ENCODE results near the gene HIPK2.

Gene HIPK2

DNA sequence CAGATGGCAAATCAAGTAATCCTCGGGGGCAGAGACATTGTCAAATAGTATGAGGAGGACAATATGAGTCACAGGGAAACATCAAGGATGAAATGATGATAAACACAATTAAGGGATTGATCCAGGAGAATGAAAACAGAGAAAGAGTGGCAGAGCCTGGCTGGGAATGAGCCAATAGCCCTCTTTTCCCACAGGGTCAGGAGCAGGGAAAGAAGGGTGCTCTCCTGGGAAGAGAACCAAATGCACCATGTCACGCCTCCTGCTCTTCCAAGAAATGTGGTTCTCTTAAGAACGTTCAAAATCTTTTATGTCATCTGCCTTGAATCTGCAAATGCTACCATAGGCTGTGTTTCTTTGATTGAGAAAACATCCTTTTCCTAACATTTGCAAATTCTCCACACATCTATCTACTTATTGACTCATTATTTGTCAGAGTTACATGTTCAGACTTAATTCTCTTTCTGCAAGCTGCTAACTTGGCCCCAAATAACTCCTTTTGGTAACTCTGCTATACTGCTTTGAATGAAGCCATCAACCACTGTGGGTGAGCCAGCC, 50.6 kb downstream of the HIPK2 start:
- ATAC-seq (ENCODE audit: insufficient read depth, low read depth) (no peak), DNase-seq (no peak)
- Histone ChIP-seq H3K4me2 (ENCODE audit: insufficient read depth, low read length) (no peak overlapping the region), H3K4me3 (ENCODE audit: low read depth in 1 of 2, low read length in 2 of 2) (no peak overlapping the region), H3K4me1 (ENCODE audit: insufficient read depth, low read length) (no peaks in the 10 kb centered on the region), H3K79me2 (ENCODE audit: insufficient read depth, low read length) (no peaks in the 10 kb centered on the region), H3K27ac (ENCODE audit: low read length) (no peak overlapping the region), H3K36me3 (ENCODE audit: insufficient read depth, low read length) (no peaks in the 10 kb centered on the region), H3K9me3 (ENCODE audit: insufficient read depth, low read length, severe bottlenecking) (no peaks in the 10 kb centered on the region), H2AFZ (ENCODE audit: low read depth, low read length) (no peak overlapping the region), H3K9ac (ENCODE audit: low read depth, low read length) (no peak overlapping the region), H3K27me3 (ENCODE audit: insufficient read depth, low read length, poor library complexity) (no peaks in the 10 kb centered on the region), H4K20me1 (ENCODE audit: insufficient read depth, low read length) (peaks cover 9% of the 10 kb centered on the region; the same call in 1 of the 2 replicates)
- no peak for TF ChIP-seq EZH2 (IDR thresholded peaks at IDR 0.05; ENCODE audit: borderline replicate concordance, low read depth, low read length, severe bottlenecking)
- TF ChIP-seq, protein P1, sequence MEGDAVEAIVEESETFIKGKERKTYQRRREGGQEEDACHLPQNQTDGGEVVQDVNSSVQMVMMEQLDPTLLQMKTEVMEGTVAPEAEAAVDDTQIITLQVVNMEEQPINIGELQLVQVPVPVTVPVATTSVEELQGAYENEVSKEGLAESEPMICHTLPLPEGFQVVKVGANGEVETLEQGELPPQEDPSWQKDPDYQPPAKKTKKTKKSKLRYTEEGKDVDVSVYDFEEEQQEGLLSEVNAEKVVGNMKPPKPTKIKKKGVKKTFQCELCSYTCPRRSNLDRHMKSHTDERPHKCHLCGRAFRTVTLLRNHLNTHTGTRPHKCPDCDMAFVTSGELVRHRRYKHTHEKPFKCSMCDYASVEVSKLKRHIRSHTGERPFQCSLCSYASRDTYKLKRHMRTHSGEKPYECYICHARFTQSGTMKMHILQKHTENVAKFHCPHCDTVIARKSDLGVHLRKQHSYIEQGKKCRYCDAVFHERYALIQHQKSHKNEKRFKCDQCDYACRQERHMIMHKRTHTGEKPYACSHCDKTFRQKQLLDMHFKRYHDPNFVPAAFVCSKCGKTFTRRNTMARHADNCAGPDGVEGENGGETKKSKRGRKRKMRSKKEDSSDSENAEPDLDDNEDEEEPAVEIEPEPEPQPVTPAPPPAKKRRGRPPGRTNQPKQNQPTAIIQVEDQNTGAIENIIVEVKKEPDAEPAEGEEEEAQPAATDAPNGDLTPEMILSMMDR (IDR thresholded peaks at IDR 0.05; ENCODE audit: borderline replicate concordance, extremely low read depth, low read length, poor library complexity, severe bottlenecking) = no peak

DNA sequence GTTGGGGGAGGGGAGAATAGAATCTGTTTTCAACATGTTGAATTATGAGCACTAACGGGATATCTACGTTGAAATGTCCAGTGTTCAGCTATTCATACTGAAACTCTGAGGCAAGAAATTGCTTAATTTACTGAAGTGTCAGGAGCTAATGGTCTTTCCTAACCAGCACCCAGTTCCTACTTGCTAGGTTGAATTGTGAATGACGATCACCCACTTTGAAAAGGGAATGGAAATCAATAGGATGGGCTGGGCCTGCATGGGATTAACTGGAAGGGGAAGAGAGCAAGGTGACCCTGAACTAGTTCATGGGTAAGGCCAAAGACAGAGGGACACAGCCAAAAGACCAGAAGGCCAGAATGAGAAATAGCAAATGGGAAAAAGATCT, 51.3 kb downstream of the HIPK2 start:
- H4K20me1 ChIP-seq (ENCODE audit: insufficient read depth, low read length) = peaks cover 9% of the 10 kb centered on the region; the same call in 1 of the 2 replicates
- no peak overlapping the region for H3K27ac ChIP-seq (ENCODE audit: low read length)
- DNase-seq = no peak
- H3K4me3 ChIP-seq (ENCODE audit: low read depth in 1 of 2, low read length in 2 of 2) = no peak overlapping the region
- no peaks in the 10 kb centered on the region for H3K9me3 ChIP-seq (ENCODE audit: insufficient read depth, low read length, severe bottlenecking)
- ATAC-seq (ENCODE audit: insufficient read depth, low read depth) = no peak
- H3K9ac ChIP-seq (ENCODE audit: low read depth, low read length) = no peak overlapping the region
- no peaks in the 10 kb centered on the region for H3K36me3 ChIP-seq (ENCODE audit: insufficient read depth, low read length)
- H3K79me2 ChIP-seq (ENCODE audit: insufficient read depth, low read length) = no peaks in the 10 kb centered on the region
- no peaks in the 10 kb centered on the region for H3K4me1 ChIP-seq (ENCODE audit: insufficient read depth, low read length)
- no peak overlapping the region for H2AFZ ChIP-seq (ENCODE audit: low read depth, low read length)
- H3K27me3 ChIP-seq (ENCODE audit: insufficient read depth, low read length, poor library complexity) = no peaks in the 10 kb centered on the region
- no peak for TF ChIP-seq EZH2 (IDR thresholded peaks at IDR 0.05; ENCODE audit: borderline replicate concordance, low read depth, low read length, severe bottlenecking)
- TF ChIP-seq, protein P1 (IDR thresholded peaks at IDR 0.05; ENCODE audit: borderline replicate concordance, extremely low read depth, low read length, poor library complexity, severe bottlenecking) = no peak
- no peak overlapping the region for H3K4me2 ChIP-seq (ENCODE audit: insufficient read depth, low read length)

DNA sequence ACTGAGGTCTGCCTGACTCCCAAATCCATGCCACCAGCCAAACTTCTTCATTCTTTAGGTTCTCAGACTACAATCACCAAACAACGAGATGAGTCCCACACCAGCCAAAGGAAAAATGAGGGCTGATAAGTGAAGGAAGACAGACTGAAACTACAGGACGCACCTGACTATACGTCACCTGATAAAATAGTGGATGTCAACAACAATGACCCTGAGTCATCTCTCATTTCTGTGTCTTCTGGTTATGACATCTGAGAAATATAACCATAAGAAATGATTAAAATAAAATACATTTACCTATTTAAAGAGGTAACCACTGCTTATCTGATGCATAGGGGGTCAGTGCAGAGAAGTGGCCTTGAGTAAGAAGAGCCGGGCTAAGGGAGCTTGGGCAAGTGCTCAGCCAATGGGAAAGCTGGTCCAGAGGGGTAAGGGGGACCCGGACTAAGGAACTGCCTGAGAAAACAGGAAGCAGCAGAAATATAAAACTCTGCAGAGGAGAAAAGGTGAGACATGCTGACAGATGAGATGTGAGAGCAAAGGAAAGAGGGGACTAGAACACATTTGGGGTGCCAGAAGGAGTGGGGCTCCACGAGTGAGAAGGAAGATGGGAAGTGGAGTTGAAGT, 51.8 kb downstream of the HIPK2 start:
- no peak overlapping the region for H2AFZ ChIP-seq (ENCODE audit: low read depth, low read length)
- ATAC-seq (ENCODE audit: insufficient read depth, low read depth) (no peak), DNase-seq (no peak)
- no peak overlapping the region for H3K9ac ChIP-seq (ENCODE audit: low read depth, low read length)
- peaks cover 9% of the 10 kb centered on the region; the same call in 1 of the 2 replicates for H4K20me1 ChIP-seq (ENCODE audit: insufficient read depth, low read length)
- TF ChIP-seq, protein P1 (IDR thresholded peaks at IDR 0.05; ENCODE audit: borderline replicate concordance, extremely low read depth, low read length, poor library complexity, severe bottlenecking) = no peak
- TF ChIP-seq EZH2 (IDR thresholded peaks at IDR 0.05; ENCODE audit: borderline replicate concordance, low read depth, low read length, severe bottlenecking) = no peak
- no peaks in the 10 kb centered on the region for H3K4me1 ChIP-seq (ENCODE audit: insufficient read depth, low read length)
- H3K27me3 ChIP-seq (ENCODE audit: insufficient read depth, low read length, poor library complexity) = no peaks in the 10 kb centered on the region
- H3K4me3 ChIP-seq (ENCODE audit: low read depth in 1 of 2, low read length in 2 of 2) = no peak overlapping the region
- no peak overlapping the region for H3K27ac ChIP-seq (ENCODE audit: low read length)
- H3K79me2 ChIP-seq (ENCODE audit: insufficient read depth, low read length) = no peaks in the 10 kb centered on the region
- no peak overlapping the region for H3K4me2 ChIP-seq (ENCODE audit: insufficient read depth, low read length)
- no peaks in the 10 kb centered on the region for H3K9me3 ChIP-seq (ENCODE audit: insufficient read depth, low read length, severe bottlenecking)
- no peaks in the 10 kb centered on the region for H3K36me3 ChIP-seq (ENCODE audit: insufficient read depth, low read length)

Measured in DND-41 (cell line).